ACHN (cell line): ENCODE measurements around the gene ADGRA3.
"Not testable (repeated sequence)": the region's sequence is repeated elsewhere in the genome, so short reads cannot be mapped to it uniquely, and the experiment has no call there.

Source experiments
- DNase-seq: peaks from one replicate; pipeline ENCODE4 v3.0.0-alpha.2; 2015
- in situ Hi-C: cut with HindIII; loops from 2 replicates; pipeline ENCODE4 v1.10.0; 2017; ENCODE audit warnings: low sequenced_read_pairs, low pct_ligation_motif_present, low pct_unique_long_range_greater_than_20kb

The ADGRA3 gene

GRCh38 chr4:22410645-22411247 lies 105.1 kb downstream of the ADGRA3 start:
- peak; percentile 24 for DNase-seq
- in situ Hi-C loops, result no loop called here

GRCh38 chr4:22408474-22408873 lies 107.4 kb downstream of the ADGRA3 start:
- in situ Hi-C loops, result no loop called here

GRCh38 chr4:22407361-22407760 lies 108.5 kb downstream of the ADGRA3 start:
- in situ Hi-C loops, result no loop called here
- no peak for DNase-seq

More at GRCh38 chr4:22408474-22408873, 107.4 kb downstream of the ADGRA3 start:
- DNase-seq, result no peak

- in situ Hi-C loops, result loop anchor here (25.0 kb wide), 1 partner anchor 586 kb away; no protein-coding TSS in a partner anchor
Measured at GRCh38 chr4:22398671-22399070, 117.2 kb downstream of the ADGRA3 start.

DNA sequence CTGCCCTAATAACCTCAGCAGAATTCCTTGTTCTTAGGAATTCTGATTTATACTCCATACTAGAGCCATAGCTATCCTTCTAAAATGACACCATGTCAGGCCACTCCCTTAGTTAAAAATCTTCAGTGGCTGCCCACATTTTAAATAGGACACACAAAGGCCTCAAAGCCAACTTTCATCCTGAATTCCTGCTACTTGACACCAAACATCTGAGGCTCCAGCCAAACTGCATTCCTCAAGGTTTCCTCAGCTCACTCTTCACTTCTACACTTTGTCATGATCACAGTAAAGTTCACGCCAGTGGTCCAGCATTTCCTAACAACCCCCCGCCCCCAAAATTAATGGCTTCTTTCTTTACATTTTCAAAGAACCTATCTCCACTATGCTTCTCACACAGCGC lies 124.3 kb downstream of the ADGRA3 start:
- in situ Hi-C loops, result loop anchor here (25.0 kb wide), 1 partner anchor 579 kb away; no protein-coding TSS in a partner anchor
- DNase-seq, result no peak

More at GRCh38 chr4:22398671-22399070, 117.2 kb downstream of the ADGRA3 start:
- DNase-seq, result no peak

DNA sequence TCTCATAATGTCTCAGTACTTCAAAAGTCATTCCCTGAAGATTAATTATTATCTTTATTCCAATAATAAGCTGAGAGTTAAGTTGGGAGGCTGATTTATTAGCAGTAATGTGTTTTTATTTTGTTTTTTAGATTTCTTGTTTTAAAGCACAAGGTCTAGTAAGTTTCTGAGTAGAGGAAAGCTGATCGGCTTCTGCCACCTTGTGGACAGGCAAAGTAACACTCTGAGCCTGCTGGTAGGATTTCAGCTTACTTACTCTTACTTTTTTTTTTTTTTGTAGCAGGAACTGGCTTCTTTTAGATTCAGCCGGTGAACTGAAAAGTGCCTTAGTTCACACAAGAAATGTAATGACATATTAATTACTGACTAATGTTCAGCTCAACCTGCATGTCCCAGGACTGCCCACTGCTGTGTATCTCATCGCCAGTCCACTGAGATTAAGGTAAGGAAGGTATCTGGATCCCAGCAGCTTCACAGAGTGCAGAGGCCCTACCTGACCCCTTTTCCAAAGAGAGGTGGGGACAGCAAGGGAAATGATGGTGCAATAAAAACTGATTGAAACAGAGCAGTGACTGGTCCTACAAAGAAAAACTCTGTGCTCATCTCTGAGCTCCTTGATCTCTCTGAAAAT lies 126.5 kb downstream of the ADGRA3 start:
- in situ Hi-C loops, result loop anchor here (25.0 kb wide), 1 partner anchor 577 kb away; no protein-coding TSS in a partner anchor
- peak; percentile 68 for DNase-seq

DNA sequence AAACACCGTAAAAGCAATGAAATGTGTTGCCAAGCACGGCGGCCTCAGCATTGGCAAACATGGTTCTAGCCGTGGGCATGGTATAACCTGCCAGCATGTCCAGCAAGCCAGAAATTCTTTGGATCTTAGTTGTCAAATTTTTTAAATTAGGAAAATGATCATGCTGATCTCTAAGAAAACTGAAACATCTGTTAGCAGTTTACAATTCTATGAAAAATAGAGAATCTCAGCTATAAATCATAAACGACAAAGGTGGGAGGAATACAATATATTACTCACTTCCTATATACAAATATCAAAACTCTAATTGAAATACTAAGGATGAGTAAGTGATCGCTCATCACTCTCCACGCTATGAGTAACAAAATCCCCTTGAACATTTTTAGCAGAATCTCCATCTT lies 130.3 kb downstream of the ADGRA3 start:
- DNase-seq, result peak; percentile 23
- in situ Hi-C loops, result loop anchor here (25.0 kb wide), 1 partner anchor 573 kb away; no protein-coding TSS in a partner anchor

- in situ Hi-C loops, result loop anchor here (25.0 kb wide), 1 partner anchor 572 kb away; no protein-coding TSS in a partner anchor
- no peak for DNase-seq
Measured at GRCh38 chr4:22384154-22384553, 131.7 kb downstream of the ADGRA3 start.

- not testable (repeated sequence) for DNase-seq
- in situ Hi-C loops, result loop anchor here (25.0 kb wide), 1 partner anchor 570 kb away; no protein-coding TSS in a partner anchor
Measured at GRCh38 chr4:22382216-22382615, 133.7 kb downstream of the ADGRA3 start.

DNA sequence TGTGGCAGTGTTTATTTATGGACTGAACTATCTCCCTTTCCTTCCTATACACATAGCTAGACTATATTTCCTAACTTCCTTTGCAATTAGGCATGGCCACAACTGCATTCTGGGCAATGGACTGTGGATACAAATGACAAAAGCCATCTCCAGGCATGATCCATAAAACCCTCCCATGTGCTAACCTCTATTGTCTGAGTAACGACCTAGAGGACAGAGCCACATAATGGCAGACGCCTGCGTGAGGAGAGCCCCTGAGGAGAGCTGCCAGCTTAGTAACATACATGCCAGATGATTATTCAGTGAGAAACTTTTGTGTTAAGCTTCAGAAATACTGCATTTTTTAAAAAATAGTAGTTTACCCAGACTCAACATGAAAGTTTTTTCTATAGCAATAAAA lies 142.9 kb downstream of the ADGRA3 start:
- in situ Hi-C loops, result no loop called here
- no peak for DNase-seq

DNA sequence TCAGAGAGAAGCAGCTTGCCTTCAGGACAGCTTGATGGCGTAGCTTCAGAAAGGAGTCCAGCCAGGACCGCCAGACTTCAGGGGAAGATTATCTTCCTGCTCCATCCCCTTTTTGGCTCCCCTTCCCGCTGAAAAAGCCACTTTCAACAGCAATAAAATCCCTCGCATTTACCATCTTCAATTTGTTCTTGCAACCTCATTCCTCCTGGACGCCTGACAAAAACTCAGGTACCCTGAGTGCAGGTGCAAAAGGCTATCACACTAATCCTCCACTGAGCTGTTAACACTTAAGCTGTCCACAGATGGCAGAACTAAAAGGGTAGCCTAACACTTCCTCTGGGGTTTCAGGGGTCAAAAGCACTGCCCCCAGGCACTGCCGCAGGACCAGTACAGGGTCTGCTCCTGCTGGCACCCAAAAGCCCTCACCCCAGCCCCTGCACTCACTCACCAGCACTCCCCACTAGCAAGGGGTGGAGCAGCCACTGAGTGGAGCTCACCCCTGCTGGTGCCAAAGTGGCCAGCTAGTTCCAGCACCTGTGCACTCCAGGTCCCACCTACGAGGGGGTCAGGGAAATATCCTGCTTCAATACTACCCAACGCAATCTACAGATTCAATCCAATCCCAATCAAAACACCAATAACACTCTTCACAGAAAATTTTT lies 145.8 kb downstream of the ADGRA3 start:
- in situ Hi-C loops, result no loop called here
- DNase-seq, result no peak

GRCh38 chr4:22363787-22364186 lies 152.1 kb downstream of the ADGRA3 start:
- in situ Hi-C loops, result no loop called here

GRCh38 chr4:22363036-22363435 lies 152.8 kb downstream of the ADGRA3 start:
- no peak for DNase-seq

More at GRCh38 chr4:22363787-22364186, 152.1 kb downstream of the ADGRA3 start:
- no peak for DNase-seq

GRCh38 chr4:22356987-22357596 lies 158.8 kb downstream of the ADGRA3 start:
- in situ Hi-C loops, result no loop called here
- peak; percentile 30 for DNase-seq

More at GRCh38 chr4:22363036-22363435, 152.8 kb downstream of the ADGRA3 start:
- in situ Hi-C loops, result no loop called here

DNA sequence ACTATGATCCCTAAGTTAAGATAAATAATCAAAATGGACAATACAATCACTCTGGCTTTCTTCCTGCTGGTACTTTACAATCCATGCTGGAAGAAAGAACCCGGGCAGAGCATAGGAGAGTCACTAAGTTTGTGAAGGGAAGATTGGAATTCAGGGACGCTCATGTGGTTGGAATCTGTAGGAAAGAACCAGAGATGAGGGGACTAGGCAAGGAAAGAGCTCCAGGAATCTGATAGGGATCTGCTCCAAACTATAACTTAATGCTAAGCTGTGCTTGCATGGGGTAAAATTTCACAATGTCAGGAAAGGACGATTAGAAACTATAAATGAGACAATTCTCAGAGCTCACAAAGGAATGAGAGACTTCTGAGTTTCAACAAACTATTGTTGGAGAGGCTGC lies 167.5 kb downstream of the ADGRA3 start:
- no peak for DNase-seq
- in situ Hi-C loops, result no loop called here

DNA sequence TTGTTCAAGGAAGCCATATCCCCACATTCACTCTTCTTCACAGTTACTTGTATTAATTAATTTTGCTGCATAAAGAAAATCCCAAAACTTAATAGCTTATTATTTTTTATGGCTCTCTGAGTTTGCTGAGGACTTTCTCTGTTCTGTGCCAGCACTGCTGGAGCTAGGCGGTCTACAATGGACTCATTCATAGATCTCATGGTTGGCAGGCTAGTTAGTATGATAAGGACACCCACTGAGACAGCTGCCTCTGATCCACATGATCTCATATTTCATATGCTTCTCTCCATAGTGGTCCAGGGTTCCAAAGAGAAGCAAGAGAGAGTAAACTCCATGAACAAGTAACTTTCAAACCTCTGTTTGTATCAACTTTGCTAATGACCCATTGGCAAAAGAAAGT lies 170.2 kb downstream of the ADGRA3 start:
- in situ Hi-C loops, result no loop called here

GRCh38 chr4:22345055-22345454 lies 170.8 kb downstream of the ADGRA3 start:
- no peak for DNase-seq
- in situ Hi-C loops, result no loop called here

More for the DNA sequence above, 170.2 kb downstream of the ADGRA3 start:
- no peak for DNase-seq

DNA sequence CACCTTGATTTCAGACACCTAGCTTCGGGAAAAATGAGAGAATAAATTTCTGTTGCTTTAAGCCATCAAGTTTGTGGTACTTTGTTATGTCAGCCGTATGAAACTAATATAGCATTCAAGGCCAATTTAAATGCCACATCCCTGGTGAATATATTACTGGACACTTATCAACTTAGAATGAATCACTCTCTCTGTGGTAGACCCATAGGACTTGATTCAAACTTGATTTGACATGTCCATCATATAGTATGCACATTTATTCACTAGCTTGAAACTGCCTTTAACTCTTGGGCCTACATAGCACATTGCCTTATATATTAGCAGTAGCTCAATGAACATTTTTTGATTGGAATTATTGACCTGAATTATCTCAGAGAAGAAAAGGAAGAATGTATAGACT lies 172.3 kb downstream of the ADGRA3 start:
- DNase-seq, result no peak
- in situ Hi-C loops, result no loop called here

DNA sequence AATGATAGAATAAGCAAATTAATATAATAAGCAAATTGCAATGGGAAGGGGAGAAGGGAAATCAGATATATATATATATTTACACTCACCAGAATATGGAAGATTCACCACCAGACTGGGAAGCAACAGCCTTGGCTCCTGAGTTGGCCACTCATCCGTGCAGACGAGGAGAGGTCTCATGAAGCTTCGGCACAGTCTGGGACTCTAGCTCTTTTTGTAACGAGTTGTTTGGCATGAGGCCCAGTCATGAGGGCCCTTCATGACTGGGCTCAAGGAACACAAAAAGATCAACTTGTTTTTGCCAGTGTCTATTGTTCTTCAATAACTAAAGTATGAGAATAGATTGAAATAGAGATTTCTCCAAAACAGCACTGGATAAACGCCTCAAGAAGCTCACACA lies 176.4 kb downstream of the ADGRA3 start:
- DNase-seq, result no peak
- in situ Hi-C loops, result no loop called here
